Adipose tissue (tissue), 3 donors: ENCODE data around the gene PES1. TPM values are rescaled to one million over a fixed set of nuclear protein-coding genes. Genes with fewer than 3 reads are reported as not detected.

Source experiments
- H3K27ac ChIP-seq: one replicate; pipeline ENCODE4 v1.5.1; 2013; ENCODE audit warnings: low read depth, low read length
- WGBS, 3 donors: extraction: QIAGEN DNeasy Blood & Tissue Kit; methylation state at CpG; one replicate each; pipeline ENCODE4 v1.1.7; 2013; 5-methylcytosine and 5-hydroxymethylcytosine counted together
- polyA plus RNA-seq, 3 donors: library from polyadenylated mRNA; stranded (reverse); fragments of 200-250 nt; gene quantifications; one replicate each; pipeline ENCODE4 v1.2.3, GENCODE V29; 2013
- donor health status: healthy with polysubstance abuse.
- donor health status: Bipolar disorder and iron deficiency.
- donor health status: healthy.

The PES1 gene
- polyA plus RNA-seq, 3 donors = 45.1 to 56.0 (median 45.8) TPM

DNA sequence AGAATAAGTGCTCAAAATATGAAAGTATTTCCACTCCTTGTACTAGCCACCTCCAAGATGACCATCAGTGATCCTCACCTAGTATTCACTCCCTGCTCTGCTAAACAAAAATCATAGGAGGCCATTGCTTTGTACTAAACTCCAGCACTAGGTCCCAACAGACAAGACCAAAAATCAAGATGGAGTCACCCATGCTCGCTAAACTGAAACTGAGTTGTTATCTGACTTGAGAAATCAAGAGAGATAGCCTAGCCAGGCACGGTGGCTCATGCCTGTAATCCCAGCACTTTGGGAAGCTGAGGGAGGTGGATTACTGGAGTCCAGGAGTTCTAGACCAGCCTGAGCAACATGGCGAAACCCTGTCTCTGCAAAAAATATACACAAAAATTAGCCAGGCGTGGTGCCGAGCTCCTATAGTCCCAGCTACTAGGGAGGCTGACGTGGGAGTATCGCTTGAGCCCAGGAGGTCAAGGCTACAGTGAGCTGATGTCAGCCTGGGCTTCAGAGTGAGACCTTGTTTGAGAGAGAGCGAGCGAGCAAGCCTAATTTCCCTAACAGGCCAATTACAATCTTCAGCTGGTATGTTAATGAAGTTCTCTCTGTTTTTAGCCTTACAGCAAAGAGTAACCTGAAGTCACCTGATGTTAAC lies 54.5 kb downstream of the PES1 start:
- 75 to 86% (median 84%) methylated on average over 9 of the region's 9 CpGs for WGBS, 3 donors
- no peak overlapping the region for H3K27ac ChIP-seq

DNA sequence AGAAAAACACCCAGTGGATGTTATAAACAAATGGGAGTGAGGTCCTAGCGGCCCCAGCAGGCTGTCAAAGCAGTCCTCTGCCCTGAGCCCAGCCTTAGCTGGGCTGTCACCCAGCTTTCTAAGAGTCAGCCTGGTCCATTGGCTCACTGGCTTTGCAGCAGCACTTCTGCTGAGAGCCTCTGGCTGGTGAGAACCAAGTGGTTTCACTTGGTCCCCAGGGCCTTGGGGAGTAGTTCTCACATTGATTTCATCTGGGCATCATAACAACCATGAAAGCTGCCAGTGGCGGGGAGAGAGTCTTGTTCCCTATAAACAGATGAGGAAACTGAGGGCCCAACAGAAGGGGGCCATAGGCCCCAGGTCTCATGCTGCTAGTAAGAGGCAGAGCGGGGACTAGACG lies 56.5 kb downstream of the PES1 start:
- 83 to 95% (median 92%) methylated on average over 4 of the region's 4 CpGs for WGBS, 3 donors
- H3K27ac ChIP-seq = no peak overlapping the region

DNA sequence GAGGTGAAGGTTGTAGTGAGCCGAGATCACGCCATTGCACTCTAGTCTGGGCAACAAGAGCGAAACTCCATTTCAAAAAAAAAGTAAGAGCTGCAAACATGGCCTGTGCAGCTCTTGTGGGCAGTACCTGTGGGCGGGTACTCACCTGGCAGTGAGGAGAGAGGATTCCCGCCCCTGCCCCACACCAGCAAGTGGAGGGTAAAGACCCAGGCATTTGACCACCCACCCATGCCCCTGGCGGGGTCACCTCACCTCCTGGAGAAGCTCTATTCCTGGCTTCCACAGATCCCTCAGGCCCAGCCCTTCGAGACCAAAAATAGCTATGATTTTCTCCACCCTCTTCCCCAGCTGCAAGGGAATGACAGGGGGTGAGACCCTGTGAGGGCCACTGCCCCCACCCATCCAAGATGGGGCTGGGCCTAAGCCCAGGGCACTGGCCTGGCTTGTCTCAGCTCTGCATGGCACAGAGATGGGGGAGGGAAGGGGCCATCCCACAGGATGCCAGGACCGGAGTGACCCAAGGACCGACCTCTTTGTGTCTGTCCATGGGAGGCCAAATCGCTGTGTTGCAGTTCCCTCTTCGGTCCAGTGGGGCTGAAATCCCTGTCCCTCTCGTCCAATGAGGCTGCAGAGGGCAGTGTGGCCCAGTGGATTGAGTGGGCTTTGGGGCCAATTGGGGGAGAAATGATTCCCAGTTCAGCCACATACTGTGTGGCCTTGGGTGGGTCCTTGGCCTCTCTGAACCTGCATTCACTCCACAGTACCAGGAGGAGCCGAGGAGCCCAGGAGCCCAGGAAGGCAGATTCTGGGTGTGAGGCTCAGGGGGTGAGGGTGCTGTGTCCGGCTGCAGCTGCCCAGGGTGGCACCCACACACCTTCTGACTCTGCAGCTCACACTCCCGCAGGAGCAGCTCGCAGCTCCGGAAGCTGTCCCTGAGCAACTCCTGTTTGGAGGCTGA lies 59.8 kb downstream of the PES1 start:
- no peak overlapping the region for H3K27ac ChIP-seq
- WGBS, 3 donors = 86 to 87% (median 87%) methylated on average over 17 of the region's 17 CpGs

DNA sequence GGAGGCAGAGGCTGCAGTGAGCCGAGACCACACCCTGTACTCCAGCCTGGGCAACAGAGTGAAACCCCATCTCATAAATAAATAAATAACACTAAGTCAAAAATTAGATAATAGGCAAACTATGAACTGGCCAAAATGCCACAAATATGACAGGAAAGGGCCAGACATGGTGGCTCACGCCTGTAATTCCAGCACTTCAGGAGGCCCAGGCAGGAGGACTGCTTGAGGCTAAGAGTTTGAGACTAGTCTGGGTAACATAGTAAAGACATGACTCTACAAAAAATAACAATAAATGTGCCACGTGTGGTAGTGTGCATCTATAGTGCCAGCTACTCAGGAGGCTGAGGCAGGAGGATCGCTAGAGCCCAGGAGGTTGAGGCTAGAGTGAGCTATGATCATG lies 65.1 kb downstream of the PES1 start:
- H3K27ac ChIP-seq = no peak overlapping the region
- WGBS, 3 donors = 84 to 88% (median 87%) methylated on average over 4 of the region's 4 CpGs

Other genes with a start within 250 kb of the PES1 start
- gene SF3A1, start 235.0 kb downstream of the PES1 start, polyA plus RNA-seq = 10 to 100 TPM; 22.8 to 34.7 (median 24.9) TPM
- gene CCDC157, start 234.9 kb downstream of the PES1 start, polyA plus RNA-seq = 1 to 10 TPM; 1.3 to 1.5 (median 1.5) TPM
- gene RNF215, start 204.5 kb downstream of the PES1 start, polyA plus RNA-seq = 10 to 100 TPM in 2 of 3 donors, 1 to 10 TPM in 1; 6.7 to 11.2 (median 11.1) TPM
- 1 to 10 TPM; 2.7 to 3.8 (median 3.6) TPM for gene SEC14L2, start 194.9 kb downstream of the PES1 start, polyA plus RNA-seq
- 10 to 100 TPM; 12.7 to 20.4 (median 20.4) TPM for gene MTFP1, start 166.1 kb downstream of the PES1 start, polyA plus RNA-seq
- gene SEC14L3, start 119.9 kb downstream of the PES1 start, polyA plus RNA-seq = not detected
- under 1 TPM in 2 of 3 donors, not detected in 1; 0.04 to 0.05 TPM for gene SEC14L4, start 86.2 kb downstream of the PES1 start, polyA plus RNA-seq
- 1 to 10 TPM in 1 of 3 donors, under 1 TPM in 2; 0.11 to 1.3 (median 0.37) TPM for gene SEC14L6, start 45.2 kb downstream of the PES1 start, polyA plus RNA-seq
- 1 to 10 TPM in 1 of 3 donors, under 1 TPM in 2; 0.34 to 4.5 (median 0.58) TPM for gene GAL3ST1, start 17.2 kb downstream of the PES1 start, polyA plus RNA-seq
- gene TCN2, start 15.3 kb upstream of the PES1 start, polyA plus RNA-seq = 10 to 100 TPM in 2 of 3 donors, 1 to 10 TPM in 1; 5.4 to 38.3 (median 29.2) TPM
- 1 to 10 TPM; 1.1 to 3.6 (median 1.3) TPM for gene SLC35E4, start 43.9 kb upstream of the PES1 start, polyA plus RNA-seq
- gene DUSP18, start 76.0 kb upstream of the PES1 start, polyA plus RNA-seq = 1 to 10 TPM; 2.0 to 3.8 (median 2.7) TPM
- gene OSBP2, start 103.0 kb upstream of the PES1 start, polyA plus RNA-seq = 1 to 10 TPM in 1 of 3 donors, under 1 TPM in 2; 0.58 to 1.1 (median 0.79) TPM